HEK293 (cell line): ENCODE results near the gene PLA2G4A.

ENCODE experiments used
- PATZ1 ChIP-seq: fragments of 450-650 bp; formaldehyde crosslinking; IDR thresholded peaks from 2 replicates; pipeline ENCODE4 v1.5.1; 2016; ENCODE audit warnings: missing biosample characterization, missing genetic modification characterization
- REST ChIP-seq: fragments of 450-650 bp; formaldehyde crosslinking; IDR thresholded peaks from 2 replicates; pipeline ENCODE4 v1.5.1; 2016; ENCODE audit warnings: missing biosample characterization, missing genetic modification characterization
- SP2 ChIP-seq: fragments of 450-650 bp; formaldehyde crosslinking; IDR thresholded peaks from 2 replicates; pipeline ENCODE4 v1.5.1; 2016; ENCODE audit warnings: missing biosample characterization, missing genetic modification characterization
- ZBTB7A ChIP-seq: fragments of 450-650 bp; formaldehyde crosslinking; IDR thresholded peaks from 2 replicates; pipeline ENCODE4 v1.5.1; 2016; ENCODE audit warnings: low read depth, missing biosample characterization, missing genetic modification characterization
- ZNF350 ChIP-seq: fragments of 450-650 bp; formaldehyde crosslinking; IDR thresholded peaks from 2 replicates; pipeline ENCODE4 v1.5.0; 2017; ENCODE audit warnings: missing biosample characterization, mild to moderate bottlenecking, missing genetic modification characterization
- ZNF624 ChIP-seq: fragments of 450-650 bp; formaldehyde crosslinking; IDR thresholded peaks from 2 replicates; pipeline ENCODE4 v1.5.1; 2017; ENCODE audit warnings: missing biosample characterization, missing genetic modification characterization
- ZNF747 ChIP-seq: fragments of 450-650 bp; formaldehyde crosslinking; IDR thresholded peaks from 2 replicates; pipeline ENCODE4 v1.5.1; 2016; ENCODE audit warnings: missing biosample characterization, missing genetic modification characterization
- TF ChIP-seq, protein P1 (sequence below): fragments of 450-650 bp; formaldehyde crosslinking; IDR thresholded peaks from 2 replicates; pipeline ENCODE4 v1.5.1; 2016; ENCODE audit warnings: missing biosample characterization, missing genetic modification characterization
- TF ChIP-seq, protein P2 (sequence below): fragments of 450-650 bp; formaldehyde crosslinking; IDR thresholded peaks from 2 replicates; pipeline ENCODE4 v1.5.1; 2017; ENCODE audit warnings: missing biosample characterization, missing genetic modification characterization

DNA sequence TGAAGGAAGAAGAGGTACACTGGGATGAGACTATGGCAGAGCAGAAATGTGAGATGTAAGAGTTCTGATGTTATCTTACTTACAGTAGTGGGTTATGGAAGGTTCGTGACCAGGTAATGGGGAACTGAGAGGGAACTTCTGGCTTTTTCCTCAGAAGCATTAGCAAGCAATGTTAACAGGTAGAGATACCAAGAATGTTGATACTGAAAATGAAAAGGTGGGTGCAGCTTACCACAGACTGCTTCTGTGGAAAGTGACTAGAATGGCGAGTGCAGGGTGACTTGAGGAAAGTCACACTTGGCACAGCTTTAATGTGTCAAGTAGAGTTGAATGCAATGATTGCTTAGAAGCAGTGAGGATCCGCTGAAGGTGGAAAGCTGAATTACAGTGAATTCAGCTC, 70.8 kb downstream of the PLA2G4A start:
- TF ChIP-seq, protein P1, sequence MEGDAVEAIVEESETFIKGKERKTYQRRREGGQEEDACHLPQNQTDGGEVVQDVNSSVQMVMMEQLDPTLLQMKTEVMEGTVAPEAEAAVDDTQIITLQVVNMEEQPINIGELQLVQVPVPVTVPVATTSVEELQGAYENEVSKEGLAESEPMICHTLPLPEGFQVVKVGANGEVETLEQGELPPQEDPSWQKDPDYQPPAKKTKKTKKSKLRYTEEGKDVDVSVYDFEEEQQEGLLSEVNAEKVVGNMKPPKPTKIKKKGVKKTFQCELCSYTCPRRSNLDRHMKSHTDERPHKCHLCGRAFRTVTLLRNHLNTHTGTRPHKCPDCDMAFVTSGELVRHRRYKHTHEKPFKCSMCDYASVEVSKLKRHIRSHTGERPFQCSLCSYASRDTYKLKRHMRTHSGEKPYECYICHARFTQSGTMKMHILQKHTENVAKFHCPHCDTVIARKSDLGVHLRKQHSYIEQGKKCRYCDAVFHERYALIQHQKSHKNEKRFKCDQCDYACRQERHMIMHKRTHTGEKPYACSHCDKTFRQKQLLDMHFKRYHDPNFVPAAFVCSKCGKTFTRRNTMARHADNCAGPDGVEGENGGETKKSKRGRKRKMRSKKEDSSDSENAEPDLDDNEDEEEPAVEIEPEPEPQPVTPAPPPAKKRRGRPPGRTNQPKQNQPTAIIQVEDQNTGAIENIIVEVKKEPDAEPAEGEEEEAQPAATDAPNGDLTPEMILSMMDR (tag by site-specific recombination), result no peak
- no peak for TF ChIP-seq SP2 (tag by site-specific recombination)
- no peak for TF ChIP-seq ZBTB7A
- TF ChIP-seq ZNF624 (tag by site-specific recombination), result no peak
- no peak for TF ChIP-seq ZNF747 (tag by site-specific recombination)
- no peak for TF ChIP-seq PATZ1 (tag by site-specific recombination)
- TF ChIP-seq ZNF350 (tag by site-specific recombination), result no peak
- TF ChIP-seq REST, result no peak
- TF ChIP-seq, protein P2, sequence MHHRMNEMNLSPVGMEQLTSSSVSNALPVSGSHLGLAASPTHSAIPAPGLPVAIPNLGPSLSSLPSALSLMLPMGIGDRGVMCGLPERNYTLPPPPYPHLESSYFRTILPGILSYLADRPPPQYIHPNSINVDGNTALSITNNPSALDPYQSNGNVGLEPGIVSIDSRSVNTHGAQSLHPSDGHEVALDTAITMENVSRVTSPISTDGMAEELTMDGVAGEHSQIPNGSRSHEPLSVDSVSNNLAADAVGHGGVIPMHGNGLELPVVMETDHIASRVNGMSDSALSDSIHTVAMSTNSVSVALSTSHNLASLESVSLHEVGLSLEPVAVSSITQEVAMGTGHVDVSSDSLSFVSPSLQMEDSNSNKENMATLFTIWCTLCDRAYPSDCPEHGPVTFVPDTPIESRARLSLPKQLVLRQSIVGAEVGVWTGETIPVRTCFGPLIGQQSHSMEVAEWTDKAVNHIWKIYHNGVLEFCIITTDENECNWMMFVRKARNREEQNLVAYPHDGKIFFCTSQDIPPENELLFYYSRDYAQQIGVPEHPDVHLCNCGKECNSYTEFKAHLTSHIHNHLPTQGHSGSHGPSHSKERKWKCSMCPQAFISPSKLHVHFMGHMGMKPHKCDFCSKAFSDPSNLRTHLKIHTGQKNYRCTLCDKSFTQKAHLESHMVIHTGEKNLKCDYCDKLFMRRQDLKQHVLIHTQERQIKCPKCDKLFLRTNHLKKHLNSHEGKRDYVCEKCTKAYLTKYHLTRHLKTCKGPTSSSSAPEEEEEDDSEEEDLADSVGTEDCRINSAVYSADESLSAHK (tag by site-specific recombination), result no peak
